ENCODE data around the gene PDE7B.

The PDE7B gene

GRCh38 chr6:135810486-135810885 lies 41.0 kb upstream of the PDE7B start (continued):
- no peak for TF ChIP-seq ZNF561 (tag by site-specific recombination; IDR thresholded peaks at IDR 0.05; ENCODE audit: borderline replicate concordance)

- ChIA-PET POLR2A (no interaction called here), CTCF (interaction anchor here (1.5 kb wide), 1 partner anchor 415 kb away, joined by 4 read pairs; no protein-coding TSS in a partner anchor)
- no peak for TF ChIP-seq ZNF157 (tag by site-specific recombination; IDR thresholded peaks at IDR 0.05)
- TF ChIP-seq ZNF664 (tag by site-specific recombination; IDR thresholded peaks at IDR 0.05), result no peak
- TF ChIP-seq ZNF132 (tag by site-specific recombination; IDR thresholded peaks at IDR 0.05; ENCODE audit: borderline replicate concordance), result no peak
- TF ChIP-seq SCRT2 (tag by site-specific recombination; IDR thresholded peaks at IDR 0.05), result 0 out of 2 replicates have a peak, but pooled peaks have one; percentile 63
- no peak for TF ChIP-seq ZFP3 (tag by site-specific recombination; IDR thresholded peaks at IDR 0.05; ENCODE audit: low read depth)
These were observed 40.3 kb upstream of the PDE7B start for GRCh38 chr6:135811170-135811569.

GRCh38 chr6:135811644-135812526 lies 39.6 kb upstream of the PDE7B start:
- POLR2A ChIA-PET, result no interaction called here
- no peaks in the 10 kb centered on the region for H3K4me1 ChIP-seq (ENCODE audit: control insufficient read depth, insufficient read depth, low read length)

More at GRCh38 chr6:135811170-135811569, 40.3 kb upstream of the PDE7B start:
- no peak overlapping the region for H3K4me3 ChIP-seq (ENCODE audit: low read depth, low read length)
- no peaks in the 10 kb centered on the region for H3K9me3 ChIP-seq (ENCODE audit: control insufficient read depth, insufficient read depth, low read depth, low read length)
- H3K36me3 ChIP-seq (ENCODE audit: control insufficient read depth in 2 of 2, insufficient read depth in 1 of 2, low read length in 2 of 2), result no peaks in the 10 kb centered on the region
- no peak overlapping the region for H3K27ac ChIP-seq (ENCODE audit: extremely low read depth, low read depth, low read length)
- H3K4me1 ChIP-seq (ENCODE audit: control insufficient read depth, insufficient read depth, low read length), result no peaks in the 10 kb centered on the region

GRCh38 chr6:135813401-135813800 lies 38.1 kb upstream of the PDE7B start:
- TF ChIP-seq PRDM4 (tag by site-specific recombination; IDR thresholded peaks at IDR 0.05) (no peak), ZNF121 (tag by site-specific recombination; IDR thresholded peaks at IDR 0.05) (no peak), HOXD13 (CRISPR knock-in tag; IDR thresholded peaks at IDR 0.05; ENCODE audit: borderline replicate concordance) (no peak)
- no peaks in the 10 kb centered on the region for H3K9me3 ChIP-seq (ENCODE audit: control insufficient read depth, insufficient read depth, low read depth, low read length)
- no peak overlapping the region for H3K4me3 ChIP-seq (ENCODE audit: low read depth, low read length)
- H3K4me1 ChIP-seq (ENCODE audit: control insufficient read depth, insufficient read depth, low read length), result no peaks in the 10 kb centered on the region
- no peak overlapping the region for H3K27ac ChIP-seq (ENCODE audit: extremely low read depth, low read depth, low read length)
- CTCF ChIA-PET, result no interaction called here
- H3K36me3 ChIP-seq (ENCODE audit: control insufficient read depth in 2 of 2, insufficient read depth in 1 of 2, low read length in 2 of 2), result no peaks in the 10 kb centered on the region
- POLR2A ChIA-PET, result no interaction called here

More at GRCh38 chr6:135811644-135812526, 39.6 kb upstream of the PDE7B start:
- CTCF ChIA-PET, result interaction anchor here (0.6 to 1.5 kb wide), 3 partner anchors 21 to 730 kb away, joined by 4 to 5 read pairs (median 4); no protein-coding TSS in a partner anchor
- no peaks in the 10 kb centered on the region for H3K9me3 ChIP-seq (ENCODE audit: control insufficient read depth, insufficient read depth, low read depth, low read length)
- TF ChIP-seq ZNF155 (tag by site-specific recombination; IDR thresholded peaks at IDR 0.05) (no peak), ZSCAN18 (tag by site-specific recombination; IDR thresholded peaks at IDR 0.05) (no peak), HOXC10 (CRISPR knock-in tag; IDR thresholded peaks at IDR 0.05) (no peak), ZNF19 (tag by site-specific recombination; IDR thresholded peaks at IDR 0.05; ENCODE audit: low read depth) (no peak), ZNF843 (tag by site-specific recombination; IDR thresholded peaks at IDR 0.05) (no peak), ZNF112 (tag by site-specific recombination; IDR thresholded peaks at IDR 0.05) (no peak), ZSCAN30 (tag by site-specific recombination; IDR thresholded peaks at IDR 0.05) (no peak), ZNF626 (tag by site-specific recombination; IDR thresholded peaks at IDR 0.05) (no peak), ZNF10 (tag by site-specific recombination; IDR thresholded peaks at IDR 0.05) (no peak), IKZF3 (tag by site-specific recombination; IDR thresholded peaks at IDR 0.05) (no peak), ZNF146 (tag by site-specific recombination; IDR thresholded peaks at IDR 0.05) (no peak), KLF7 (tag by site-specific recombination; IDR thresholded peaks at IDR 0.05; ENCODE audit: borderline replicate concordance) (no peak), ZNF473 (tag by site-specific recombination; IDR thresholded peaks at IDR 0.05) (no peak), ZBTB17 (tag by site-specific recombination; IDR thresholded peaks at IDR 0.05) (no peak)
- H3K36me3 ChIP-seq (ENCODE audit: control insufficient read depth in 2 of 2, insufficient read depth in 1 of 2, low read length in 2 of 2), result no peaks in the 10 kb centered on the region
- H3K4me3 ChIP-seq (ENCODE audit: low read depth, low read length), result no peak overlapping the region
- no peak overlapping the region for H3K27ac ChIP-seq (ENCODE audit: extremely low read depth, low read depth, low read length)

All from HEK293 (cell line).